ENCODE results near the gene NUDT9.

- no peak for TF ChIP-seq POLR2A (IDR thresholded peaks at IDR 0.05)
- peak; percentile 25 to 85 (median 79) for TF ChIP-seq CTCF (IDR thresholded peaks at IDR 0.05)
Observed at GRCh38 chr4:87465739-87466366, 43.5 kb downstream of the NUDT9 start.

All from prostate gland (tissue), 2 donors.